ENCODE measurements around the gene RING1.
A peak's percentile ranks its signal among the peaks of the same experiment; 100 is the strongest.

Gene RING1

DNA sequence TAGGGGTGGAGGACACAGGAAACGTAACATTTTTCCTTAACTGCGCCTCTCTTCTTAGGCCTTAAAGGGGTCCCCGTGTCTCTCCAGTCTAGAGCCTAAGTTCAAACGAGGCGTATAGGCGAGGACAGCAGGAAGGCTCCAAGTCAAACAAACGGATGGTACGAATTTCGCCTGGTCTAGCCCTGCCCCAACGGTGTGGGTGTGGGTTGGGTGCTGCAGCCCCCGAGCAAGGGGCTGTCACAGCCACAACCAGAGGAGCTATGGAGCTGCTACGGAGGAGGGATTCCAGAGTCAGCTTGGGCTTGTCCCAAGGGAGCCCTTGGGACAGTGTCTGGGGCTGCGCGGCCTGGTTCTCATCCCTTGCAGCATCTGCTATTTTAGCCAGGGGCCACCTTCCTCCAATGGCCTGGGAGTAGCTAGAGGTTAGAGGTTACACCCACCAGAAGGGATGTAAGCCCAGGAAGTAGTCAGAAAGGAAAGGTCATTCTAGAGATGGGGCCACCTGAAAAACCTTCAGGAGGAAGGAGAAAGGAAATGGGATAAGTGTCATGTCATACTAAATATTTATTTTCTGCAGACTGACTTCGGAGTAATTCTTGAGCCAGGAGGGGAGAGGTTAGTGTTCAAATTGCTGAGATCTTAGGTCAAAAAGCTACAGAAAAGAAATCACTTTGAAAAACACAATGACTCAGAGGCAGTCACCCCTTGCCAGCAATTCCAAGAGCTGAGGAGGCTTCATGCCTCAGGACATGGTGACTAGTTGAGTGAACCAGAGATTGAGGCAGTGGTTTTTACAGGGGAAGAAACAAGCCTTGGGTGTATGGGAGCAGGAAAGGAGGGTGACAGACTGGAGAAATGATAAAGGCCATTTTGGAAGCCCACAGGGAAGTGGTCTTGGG, 41.7 kb downstream of the RING1 start:
- peak; percentile 30 for DNase-seq

DNA sequence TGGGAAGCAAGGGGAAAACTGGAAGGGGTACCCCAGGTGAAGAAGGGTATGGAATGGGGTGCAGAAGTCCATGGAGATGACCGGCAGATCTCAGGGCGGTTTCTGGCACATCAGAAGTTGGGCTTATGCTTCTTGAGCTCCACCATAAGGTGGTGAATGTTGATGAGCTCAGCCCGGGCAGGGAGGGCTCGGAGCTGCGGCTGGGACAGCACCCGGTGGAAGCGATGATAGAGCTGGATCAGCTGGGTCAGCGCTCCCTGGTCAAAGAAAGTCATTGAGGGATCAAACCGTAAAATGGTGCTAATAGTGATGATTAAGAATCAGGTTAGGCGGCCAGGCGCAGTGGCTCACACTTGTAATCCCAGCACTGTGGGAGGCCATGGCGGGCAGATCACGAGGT, 42.4 kb downstream of the RING1 start:
- DNase-seq, result no peak

DNA sequence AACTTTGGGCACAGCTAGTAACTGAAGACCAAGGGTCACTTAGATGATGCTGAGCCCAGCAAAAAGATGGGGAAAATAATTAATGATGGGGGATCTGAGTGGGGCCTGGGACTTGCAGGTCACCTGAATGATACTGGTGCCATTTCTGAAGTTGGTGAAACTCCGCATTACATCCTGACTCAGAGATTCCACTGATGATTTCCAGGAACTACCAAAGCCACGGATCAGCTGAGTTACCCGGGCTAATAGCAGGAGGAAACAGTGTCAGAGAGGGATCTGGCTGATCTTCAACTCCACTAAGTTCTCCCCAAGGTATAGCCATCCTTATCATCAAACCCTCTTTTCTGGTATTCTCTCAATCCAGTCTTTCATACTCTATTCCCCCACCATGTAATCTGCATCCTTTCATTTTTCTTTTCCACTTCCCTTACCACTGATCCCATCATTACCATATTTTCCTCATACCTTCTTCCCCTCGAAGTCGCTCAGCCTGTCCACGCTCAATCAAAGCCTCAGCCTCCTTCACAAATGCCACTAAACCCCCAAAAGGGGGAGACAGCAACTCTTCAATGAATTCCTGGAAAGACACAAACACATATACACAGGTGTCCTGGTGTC, 43.2 kb downstream of the RING1 start:
- no peak for DNase-seq

- no peak for DNase-seq
These were observed 44.5 kb downstream of the RING1 start for GRCh38 chr6:33252759-33253158.

GRCh38 chr6:33254591-33254990, 46.3 kb downstream of the RING1 start:
- no peak for DNase-seq

DNA sequence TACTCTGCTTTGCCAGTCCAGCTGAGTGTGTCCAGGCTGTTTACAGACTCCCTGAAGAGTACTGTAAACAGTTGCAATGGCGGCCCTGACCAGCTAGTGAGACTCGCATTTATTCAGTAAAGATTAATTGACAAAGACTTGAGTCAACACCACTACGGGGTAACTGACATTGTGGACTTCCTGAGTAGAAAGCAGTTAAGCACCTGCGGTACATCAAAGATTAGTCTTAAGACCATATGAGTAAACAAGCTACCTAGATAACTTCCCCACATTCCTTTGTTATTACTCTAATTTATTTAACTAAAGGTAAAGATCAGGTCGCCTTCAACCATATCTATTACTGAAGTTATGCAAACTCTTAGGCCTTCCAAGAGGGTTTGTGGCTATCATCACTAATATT, 50.7 kb downstream of the RING1 start:
- no peak for DNase-seq
